Measurements from ENCODE around the gene BUD13.

Gene BUD13

DNA sequence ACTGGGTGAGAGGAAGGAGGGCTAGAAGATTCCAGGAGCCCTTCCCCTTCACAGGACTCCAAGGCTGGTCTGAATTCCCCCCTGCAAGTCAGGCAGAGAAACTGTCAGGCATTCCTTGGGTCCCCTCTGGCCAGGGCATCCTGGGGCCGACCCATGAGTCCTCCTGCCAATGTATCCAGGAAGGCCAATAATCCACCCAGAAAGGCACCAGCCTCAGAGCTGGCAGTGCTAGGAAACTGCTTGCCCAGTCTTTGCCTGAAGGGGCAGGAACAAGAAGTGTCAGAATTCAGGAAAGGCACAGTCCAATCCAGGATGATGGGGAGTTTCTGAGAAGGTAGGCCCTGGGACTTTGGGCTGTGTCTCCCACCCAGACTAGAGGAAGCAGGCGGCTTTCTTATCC, 41.0 kb downstream of the BUD13 start:
- no peak overlapping the region for H3K4me3 ChIP-seq (ENCODE audit: low read depth in 1 of 2, low read length in 2 of 2)
- no peak overlapping the region for H3K9ac ChIP-seq (ENCODE audit: low read depth in 1 of 2, low read length in 2 of 2)
- peaks cover 0 to 8% of the 10 kb centered on the region in 2 donors for H3K27me3 ChIP-seq (ENCODE audit: control insufficient read depth in 1 of 2, insufficient read depth in 2 of 2, low read length in 2 of 2)
- peaks cover 12 to 26% of the 10 kb centered on the region in 2 donors for H3K4me1 ChIP-seq (ENCODE audit: control insufficient read depth in 1 of 2, insufficient read depth in 2 of 2, low read length in 2 of 2)
- H3K9me3 ChIP-seq (ENCODE audit: control insufficient read depth in 1 of 2, low read length in 2 of 2), result no peaks in the 10 kb centered on the region
- no peaks in the 10 kb centered on the region for H3K36me3 ChIP-seq (ENCODE audit: control insufficient read depth in 1 of 2, insufficient read depth in 2 of 2, low read length in 2 of 2)
- H3K27ac ChIP-seq (ENCODE audit: low read depth, low read length), result no peak overlapping the region

DNA sequence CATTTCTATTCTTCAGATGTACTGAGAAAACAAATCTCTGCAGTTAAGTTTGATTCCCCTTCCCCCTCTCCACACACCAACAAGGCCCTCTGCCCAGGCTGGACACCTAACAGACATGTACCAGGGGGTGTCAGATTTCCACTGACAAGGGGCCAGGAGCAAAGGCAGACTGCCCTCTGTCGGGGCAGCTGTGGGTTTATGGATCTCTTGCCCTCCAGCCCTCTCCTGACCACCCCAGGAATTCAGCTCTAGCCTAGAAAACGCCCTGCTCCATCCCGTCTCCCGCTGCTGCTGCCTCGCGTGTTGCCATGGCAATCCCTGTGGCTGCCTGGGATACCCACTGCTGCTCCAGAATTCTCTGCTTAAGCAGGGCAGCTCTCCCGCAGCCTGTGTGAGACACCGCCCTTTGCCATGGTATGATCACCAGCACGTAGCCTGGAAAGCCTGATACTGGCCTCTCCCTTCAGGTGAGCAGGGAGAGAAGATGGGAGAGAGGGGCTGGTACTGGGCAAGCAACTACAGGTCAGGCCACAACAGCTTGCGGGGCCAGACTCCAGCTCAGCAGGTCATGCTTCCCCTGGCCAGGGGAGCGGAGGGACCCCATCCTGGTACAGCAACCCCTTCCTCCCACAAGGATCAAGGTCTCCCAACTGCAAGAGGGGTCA, 41.6 kb downstream of the BUD13 start:
- H3K9me3 ChIP-seq (ENCODE audit: control insufficient read depth in 1 of 2, low read length in 2 of 2), result no peaks in the 10 kb centered on the region
- H3K27me3 ChIP-seq (ENCODE audit: control insufficient read depth in 1 of 2, insufficient read depth in 2 of 2, low read length in 2 of 2), result peaks cover 2 to 8% of the 10 kb centered on the region in 2 donors
- H3K9ac ChIP-seq (ENCODE audit: low read depth in 1 of 2, low read length in 2 of 2), result no peak overlapping the region
- H3K4me3 ChIP-seq (ENCODE audit: low read depth in 1 of 2, low read length in 2 of 2), result no peak overlapping the region
- H3K4me1 ChIP-seq (ENCODE audit: control insufficient read depth in 1 of 2, insufficient read depth in 2 of 2, low read length in 2 of 2), result peaks cover 12 to 26% of the 10 kb centered on the region in 2 donors
- H3K36me3 ChIP-seq (ENCODE audit: control insufficient read depth in 1 of 2, insufficient read depth in 2 of 2, low read length in 2 of 2), result no peaks in the 10 kb centered on the region
- H3K27ac ChIP-seq (ENCODE audit: low read depth, low read length), result no peak overlapping the region

DNA sequence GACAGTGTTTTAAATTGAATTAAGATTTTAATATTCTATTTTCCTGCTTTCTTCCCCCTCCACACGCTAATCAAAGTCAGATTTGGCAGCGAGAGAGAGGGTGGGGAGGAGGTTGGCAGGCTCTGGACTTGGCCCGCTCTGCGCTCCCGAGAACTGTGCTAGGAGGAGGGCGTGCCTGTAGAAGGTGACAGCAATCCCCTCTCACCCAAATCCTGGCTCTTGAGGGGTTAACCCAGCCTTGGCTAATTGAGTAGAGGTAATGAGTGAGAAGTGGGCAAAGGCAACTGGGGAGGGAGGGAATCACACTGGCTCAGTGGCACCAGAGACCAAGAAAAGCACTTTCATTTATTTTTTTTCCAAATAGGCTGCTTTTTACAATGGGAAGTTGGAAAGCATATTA, 42.2 kb downstream of the BUD13 start:
- Histone ChIP-seq H3K9ac (ENCODE audit: low read depth in 1 of 2, low read length in 2 of 2) (no peak overlapping the region), H3K36me3 (ENCODE audit: control insufficient read depth in 1 of 2, insufficient read depth in 2 of 2, low read length in 2 of 2) (no peaks in the 10 kb centered on the region), H3K27ac (ENCODE audit: low read depth, low read length) (no peak overlapping the region), H3K27me3 (ENCODE audit: control insufficient read depth in 1 of 2, insufficient read depth in 2 of 2, low read length in 2 of 2) (peaks cover 2 to 8% of the 10 kb centered on the region in 2 donors), H3K9me3 (ENCODE audit: control insufficient read depth in 1 of 2, low read length in 2 of 2) (no peaks in the 10 kb centered on the region), H3K4me3 (ENCODE audit: low read depth in 1 of 2, low read length in 2 of 2) (no peak overlapping the region), H3K4me1 (ENCODE audit: control insufficient read depth in 1 of 2, insufficient read depth in 2 of 2, low read length in 2 of 2) (peaks cover 18 to 31% of the 10 kb centered on the region in 2 donors)

DNA sequence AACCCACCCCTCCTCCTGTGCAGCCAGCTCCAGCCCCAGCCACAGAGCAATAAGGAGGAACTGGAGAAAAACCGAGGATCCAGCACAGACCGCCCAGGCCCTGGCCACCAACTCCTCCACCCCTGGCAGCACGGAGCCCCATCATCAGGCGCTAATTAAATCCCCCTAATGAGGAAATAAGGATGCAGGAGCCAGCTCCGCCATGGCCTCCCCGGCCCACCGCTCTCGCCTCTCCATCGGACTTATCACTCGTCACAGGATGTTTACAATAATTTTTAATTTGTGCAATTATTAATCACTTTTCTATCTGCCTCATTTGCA, 42.6 kb downstream of the BUD13 start:
- no peak overlapping the region for H3K9ac ChIP-seq (ENCODE audit: low read depth in 1 of 2, low read length in 2 of 2)
- H3K27ac ChIP-seq (ENCODE audit: low read depth, low read length), result no peak overlapping the region
- peaks cover 19 to 33% of the 10 kb centered on the region in 2 donors for H3K4me1 ChIP-seq (ENCODE audit: control insufficient read depth in 1 of 2, insufficient read depth in 2 of 2, low read length in 2 of 2)
- H3K4me3 ChIP-seq (ENCODE audit: low read depth in 1 of 2, low read length in 2 of 2), result no peak overlapping the region
- H3K36me3 ChIP-seq (ENCODE audit: control insufficient read depth in 1 of 2, insufficient read depth in 2 of 2, low read length in 2 of 2), result no peaks in the 10 kb centered on the region
- H3K27me3 ChIP-seq (ENCODE audit: control insufficient read depth in 1 of 2, insufficient read depth in 2 of 2, low read length in 2 of 2), result peaks cover 2 to 8% of the 10 kb centered on the region in 2 donors
- no peaks in the 10 kb centered on the region for H3K9me3 ChIP-seq (ENCODE audit: control insufficient read depth in 1 of 2, low read length in 2 of 2)

DNA sequence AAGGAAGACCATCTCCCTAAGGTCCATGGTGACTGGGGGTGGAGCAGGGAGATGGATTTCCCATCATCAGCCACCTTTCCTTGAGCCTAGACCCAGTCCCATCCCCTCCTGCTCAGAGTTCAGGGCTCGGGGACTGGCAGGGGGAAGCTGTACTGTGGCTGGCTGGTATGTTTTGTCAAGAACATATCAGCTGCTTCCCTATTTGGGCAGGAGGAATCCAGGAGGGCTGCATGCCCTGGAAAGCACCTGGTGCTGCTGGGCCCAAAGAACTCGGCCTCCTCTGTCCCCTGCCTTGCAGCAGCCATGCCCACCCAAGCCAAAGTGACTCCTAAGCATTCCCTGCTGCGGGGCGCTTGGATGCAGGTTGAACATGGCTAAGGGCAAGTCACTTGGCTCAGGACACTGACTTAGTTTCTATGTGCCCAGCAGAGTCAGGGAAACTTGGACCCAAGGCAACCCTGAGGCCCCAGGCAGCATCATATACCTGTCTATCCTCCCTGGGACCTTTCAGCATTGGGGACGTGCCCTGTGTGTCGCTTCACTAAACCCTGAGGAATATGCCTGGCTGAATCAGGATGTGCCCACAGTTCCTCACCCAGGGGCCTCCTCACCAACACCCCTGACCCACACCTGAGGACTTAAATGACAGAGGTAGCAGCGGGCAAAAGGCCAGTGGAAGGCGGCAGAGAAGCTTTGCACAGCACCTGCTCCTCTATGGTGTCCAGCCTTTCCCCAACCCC, 43.1 kb downstream of the BUD13 start:
- H3K4me3 ChIP-seq (ENCODE audit: low read depth in 1 of 2, low read length in 2 of 2), result no peak overlapping the region
- H3K27ac ChIP-seq (ENCODE audit: low read depth, low read length), result no peak overlapping the region
- H3K4me1 ChIP-seq (ENCODE audit: control insufficient read depth in 1 of 2, insufficient read depth in 2 of 2, low read length in 2 of 2), result peaks cover 19 to 33% of the 10 kb centered on the region in 2 donors
- no peaks in the 10 kb centered on the region for H3K9me3 ChIP-seq (ENCODE audit: control insufficient read depth in 1 of 2, low read length in 2 of 2)
- H3K36me3 ChIP-seq (ENCODE audit: control insufficient read depth in 1 of 2, insufficient read depth in 2 of 2, low read length in 2 of 2), result no peaks in the 10 kb centered on the region
- peaks cover 2 to 8% of the 10 kb centered on the region in 2 donors for H3K27me3 ChIP-seq (ENCODE audit: control insufficient read depth in 1 of 2, insufficient read depth in 2 of 2, low read length in 2 of 2)
- H3K9ac ChIP-seq (ENCODE audit: low read depth in 1 of 2, low read length in 2 of 2), result no peak overlapping the region

DNA sequence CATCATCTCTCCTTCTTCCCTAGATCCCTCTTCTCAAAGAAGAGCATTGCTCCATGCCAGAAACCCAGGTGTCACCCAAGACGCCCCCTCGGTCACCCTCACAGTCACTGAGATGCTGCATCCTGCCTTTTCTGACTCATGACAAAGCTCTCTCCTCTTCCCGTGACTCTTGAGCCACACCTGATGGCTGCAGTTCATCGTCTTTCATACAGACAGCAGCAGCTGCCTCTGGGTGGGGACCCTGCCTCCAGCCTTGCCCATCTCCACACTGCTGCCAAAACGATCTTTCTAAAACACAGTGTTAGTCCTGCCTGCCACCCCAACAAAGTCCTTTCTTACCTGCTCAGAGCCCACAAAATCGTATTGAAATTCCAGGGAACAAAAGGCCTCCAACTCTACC, 44.8 kb downstream of the BUD13 start:
- H3K9ac ChIP-seq (ENCODE audit: low read depth in 1 of 2, low read length in 2 of 2), result no peak overlapping the region
- H3K36me3 ChIP-seq (ENCODE audit: control insufficient read depth in 1 of 2, insufficient read depth in 2 of 2, low read length in 2 of 2), result no peaks in the 10 kb centered on the region
- H3K4me3 ChIP-seq (ENCODE audit: low read depth in 1 of 2, low read length in 2 of 2), result no peak overlapping the region
- H3K27ac ChIP-seq (ENCODE audit: low read depth, low read length), result no peak overlapping the region
- no peaks in the 10 kb centered on the region for H3K9me3 ChIP-seq (ENCODE audit: control insufficient read depth in 1 of 2, low read length in 2 of 2)
- H3K4me1 ChIP-seq (ENCODE audit: control insufficient read depth in 1 of 2, insufficient read depth in 2 of 2, low read length in 2 of 2), result peaks cover 17 to 22% of the 10 kb centered on the region in 2 donors
- H3K27me3 ChIP-seq (ENCODE audit: control insufficient read depth in 1 of 2, insufficient read depth in 2 of 2, low read length in 2 of 2), result peaks cover 2 to 12% of the 10 kb centered on the region in 2 donors

DNA sequence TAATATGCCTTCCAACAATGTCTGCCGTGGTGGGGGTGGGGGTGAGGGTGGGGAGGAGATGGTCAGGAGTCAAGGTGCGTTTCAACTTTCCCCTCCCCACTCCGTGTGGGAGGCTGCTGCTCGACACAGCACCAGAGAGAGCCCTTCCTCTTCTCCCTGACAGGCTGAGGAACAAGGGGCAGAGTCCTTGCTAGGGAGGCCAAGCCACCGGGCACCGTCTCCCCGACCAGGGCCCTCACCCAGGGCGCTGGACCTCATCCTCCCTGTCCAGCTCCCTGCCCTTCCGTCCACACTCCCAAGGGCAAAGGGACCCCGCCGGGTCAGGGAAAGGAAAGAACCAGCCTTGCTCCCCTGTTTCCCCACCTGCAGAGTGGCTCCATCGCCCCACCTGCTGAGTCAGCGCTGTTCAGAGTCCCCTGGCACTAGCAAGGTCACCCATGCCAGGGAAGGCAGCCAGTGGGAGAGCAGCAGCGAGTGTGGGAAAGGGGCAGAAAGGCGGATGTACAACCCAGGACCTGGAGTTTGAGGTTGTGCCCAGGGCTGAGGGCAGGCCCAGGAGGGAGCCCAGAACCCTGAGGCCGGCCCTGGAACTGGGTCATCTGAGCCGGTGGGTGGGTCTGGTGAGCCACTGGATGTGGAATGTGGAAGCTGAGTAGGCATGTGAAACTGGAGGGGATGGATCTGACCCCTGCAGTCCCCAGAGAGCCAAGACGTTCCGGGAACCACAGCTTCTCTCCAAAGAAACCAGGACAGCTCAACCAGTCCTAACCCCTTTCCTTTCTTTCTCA, 47.2 kb downstream of the BUD13 start:
- peaks cover 14 to 18% of the 10 kb centered on the region in 2 donors for H3K4me1 ChIP-seq (ENCODE audit: control insufficient read depth in 1 of 2, insufficient read depth in 2 of 2, low read length in 2 of 2)
- peaks cover 2 to 4% of the 10 kb centered on the region in 2 donors for H3K27me3 ChIP-seq (ENCODE audit: control insufficient read depth in 1 of 2, insufficient read depth in 2 of 2, low read length in 2 of 2)
- no peak overlapping the region for H3K27ac ChIP-seq (ENCODE audit: low read depth, low read length)
- H3K9me3 ChIP-seq (ENCODE audit: control insufficient read depth in 1 of 2, low read length in 2 of 2), result no peaks in the 10 kb centered on the region
- no peaks in the 10 kb centered on the region for H3K36me3 ChIP-seq (ENCODE audit: control insufficient read depth in 1 of 2, insufficient read depth in 2 of 2, low read length in 2 of 2)
- no peak overlapping the region for H3K9ac ChIP-seq (ENCODE audit: low read depth in 1 of 2, low read length in 2 of 2)
- H3K4me3 ChIP-seq (ENCODE audit: low read depth in 1 of 2, low read length in 2 of 2), result no peak overlapping the region

DNA sequence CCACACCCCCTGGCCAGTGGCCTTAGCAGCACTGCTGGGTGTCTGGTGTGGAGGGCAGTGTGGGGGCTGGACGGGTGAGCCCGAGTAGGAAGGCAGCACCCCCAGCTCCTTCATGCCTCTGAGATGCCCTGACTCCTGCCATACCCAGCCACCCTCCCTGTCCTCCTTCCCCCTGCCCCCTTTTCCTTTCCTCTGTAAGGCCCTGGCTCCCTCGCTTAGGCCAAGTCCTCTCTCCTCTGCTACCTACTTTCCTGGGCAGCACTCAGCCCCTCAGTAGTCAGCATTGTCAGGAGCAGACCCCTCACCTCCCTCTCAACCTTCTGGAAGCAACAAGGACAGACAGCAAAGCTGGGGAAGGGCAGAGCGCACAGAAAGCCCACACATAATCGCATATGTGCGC, 48.0 kb downstream of the BUD13 start:
- no peak overlapping the region for H3K27ac ChIP-seq (ENCODE audit: low read depth, low read length)
- H3K9me3 ChIP-seq (ENCODE audit: control insufficient read depth in 1 of 2, low read length in 2 of 2), result no peaks in the 10 kb centered on the region
- peaks cover 2 to 4% of the 10 kb centered on the region in 2 donors for H3K27me3 ChIP-seq (ENCODE audit: control insufficient read depth in 1 of 2, insufficient read depth in 2 of 2, low read length in 2 of 2)
- no peaks in the 10 kb centered on the region for H3K36me3 ChIP-seq (ENCODE audit: control insufficient read depth in 1 of 2, insufficient read depth in 2 of 2, low read length in 2 of 2)
- no peak overlapping the region for H3K4me3 ChIP-seq (ENCODE audit: low read depth in 1 of 2, low read length in 2 of 2)
- H3K4me1 ChIP-seq (ENCODE audit: control insufficient read depth in 1 of 2, insufficient read depth in 2 of 2, low read length in 2 of 2), result peaks cover 10 to 12% of the 10 kb centered on the region in 2 donors
- H3K9ac ChIP-seq (ENCODE audit: low read depth in 1 of 2, low read length in 2 of 2), result no peak overlapping the region

DNA sequence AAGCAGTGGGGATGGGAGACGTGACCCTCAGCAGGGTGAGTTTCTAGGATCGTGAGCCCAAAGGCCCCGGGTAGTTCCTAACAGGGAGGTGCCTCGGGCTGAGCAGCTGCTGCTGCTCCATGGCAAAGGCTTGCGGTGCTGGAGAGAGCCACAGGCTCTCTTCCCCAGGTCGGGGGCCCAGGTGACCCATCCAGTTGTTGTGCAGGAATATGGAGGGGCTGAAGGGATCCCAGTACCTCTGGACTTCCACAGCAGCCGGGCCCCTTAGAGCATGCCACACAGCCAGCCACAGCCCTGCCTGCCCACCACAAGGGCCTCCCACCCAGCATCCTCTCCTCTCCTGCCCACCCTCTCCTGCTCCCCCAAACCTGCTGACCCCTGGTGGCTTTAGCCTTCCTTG, 49.3 kb downstream of the BUD13 start:
- peaks cover 10 to 12% of the 10 kb centered on the region in 2 donors for H3K4me1 ChIP-seq (ENCODE audit: control insufficient read depth in 1 of 2, insufficient read depth in 2 of 2, low read length in 2 of 2)
- no peak overlapping the region for H3K9ac ChIP-seq (ENCODE audit: low read depth in 1 of 2, low read length in 2 of 2)
- no peaks in the 10 kb centered on the region for H3K9me3 ChIP-seq (ENCODE audit: control insufficient read depth in 1 of 2, low read length in 2 of 2)
- H3K4me3 ChIP-seq (ENCODE audit: low read depth in 1 of 2, low read length in 2 of 2), result no peak overlapping the region
- no peak overlapping the region for H3K27ac ChIP-seq (ENCODE audit: low read depth, low read length)
- no peaks in the 10 kb centered on the region for H3K36me3 ChIP-seq (ENCODE audit: control insufficient read depth in 1 of 2, insufficient read depth in 2 of 2, low read length in 2 of 2)
- peaks cover 2 to 4% of the 10 kb centered on the region in 2 donors for H3K27me3 ChIP-seq (ENCODE audit: control insufficient read depth in 1 of 2, insufficient read depth in 2 of 2, low read length in 2 of 2)

DNA sequence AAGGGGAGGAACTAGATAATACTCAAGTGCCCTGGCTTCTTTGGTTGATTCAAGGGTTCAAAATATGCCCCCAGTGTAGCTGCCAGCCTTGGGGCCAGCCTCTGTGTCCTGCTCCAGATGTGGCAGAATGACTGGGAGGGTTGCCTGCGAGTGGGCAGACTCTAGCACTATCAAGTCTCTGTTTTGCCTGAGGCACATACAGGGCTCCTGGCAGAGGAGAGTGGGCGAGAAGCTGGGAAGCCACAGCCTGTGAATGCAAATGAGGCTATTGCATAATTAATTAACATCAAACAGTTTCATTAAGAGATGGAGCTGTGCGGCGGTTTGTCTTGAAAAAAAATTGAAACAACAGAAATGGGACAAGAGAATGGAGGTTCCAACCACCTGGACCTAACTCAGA, 50.8 kb downstream of the BUD13 start:
- H3K27ac ChIP-seq (ENCODE audit: low read depth, low read length), result no peak overlapping the region
- peaks cover 2 to 4% of the 10 kb centered on the region in 2 donors for H3K27me3 ChIP-seq (ENCODE audit: control insufficient read depth in 1 of 2, insufficient read depth in 2 of 2, low read length in 2 of 2)
- no peaks in the 10 kb centered on the region for H3K36me3 ChIP-seq (ENCODE audit: control insufficient read depth in 1 of 2, insufficient read depth in 2 of 2, low read length in 2 of 2)
- no peaks in the 10 kb centered on the region for H3K9me3 ChIP-seq (ENCODE audit: control insufficient read depth in 1 of 2, low read length in 2 of 2)
- no peak overlapping the region for H3K4me3 ChIP-seq (ENCODE audit: low read depth in 1 of 2, low read length in 2 of 2)
- no peak overlapping the region for H3K9ac ChIP-seq (ENCODE audit: low read depth in 1 of 2, low read length in 2 of 2)
- H3K4me1 ChIP-seq (ENCODE audit: control insufficient read depth in 1 of 2, insufficient read depth in 2 of 2, low read length in 2 of 2), result peaks cover 12 to 14% of the 10 kb centered on the region in 2 donors
